ENCODE data around the gene CACNA1B. TPM values are rescaled to one million over a fixed set of nuclear protein-coding genes. Genes with fewer than 3 reads are reported as not detected.

Gene CACNA1B
- total RNA-seq, 1 experiment from 2014 or later = 7.8 TPM

DNA sequence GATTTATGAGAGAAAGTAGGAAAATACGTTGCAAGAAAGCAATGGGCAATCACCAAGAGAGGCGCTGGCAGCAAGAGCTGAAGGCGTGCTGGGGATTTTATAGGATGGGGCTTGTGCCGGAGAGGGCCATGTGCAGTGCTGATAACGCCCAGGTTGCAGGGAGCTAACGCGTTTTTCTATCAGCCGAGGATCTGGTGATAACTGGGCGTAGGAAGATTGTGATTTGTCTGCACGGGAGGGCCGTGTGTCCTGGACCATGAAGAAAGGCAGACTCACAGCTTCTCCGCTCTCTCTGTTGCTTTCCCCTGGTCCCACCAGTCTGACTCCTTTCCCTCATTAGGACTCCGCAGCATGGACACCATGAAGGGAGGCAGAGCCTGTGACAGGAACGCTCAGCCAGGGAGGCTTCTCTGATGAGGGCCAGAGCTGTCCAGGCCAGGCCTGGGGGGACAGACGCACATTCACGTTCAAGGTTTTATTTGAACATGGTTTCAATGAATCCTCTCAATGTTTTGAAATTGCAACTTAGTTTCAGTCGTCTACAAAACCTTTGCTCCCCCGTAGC, 11.9 kb upstream of the CACNA1B start:
- Histone ChIP-seq H3K27ac (ENCODE audit: insufficient read length, low read depth, low read length) (no peak overlapping the region), H3K56ac (ENCODE audit: insufficient read length, low read depth, low read length) (no peak overlapping the region), H3T11ph (ENCODE audit: low read length) (no peak overlapping the region), H3K9me3 (ENCODE audit: control insufficient read depth, low read depth, low read length) (no peaks in the 10 kb centered on the region), H2BK5ac (ENCODE audit: insufficient read length, low read length) (no peak overlapping the region), H3K14ac (ENCODE audit: insufficient read depth, low read length) (no peak overlapping the region), H4K20me1 (ENCODE audit: control insufficient read depth, insufficient read depth, insufficient read length) (no peaks in the 10 kb centered on the region), H3K9ac (ENCODE audit: extremely low read depth, insufficient read length, low read length) (no peak overlapping the region), H4K5ac (ENCODE audit: insufficient read length, low read depth, low read length) (no peak overlapping the region), H3K79me2 (ENCODE audit: insufficient read depth, low read length) (no peaks in the 10 kb centered on the region), H3K23ac (ENCODE audit: insufficient read length, low read depth, low read length) (no peak overlapping the region), H3K18ac (ENCODE audit: insufficient read length, low read depth, low read length) (no peak overlapping the region), H3K4me2 (ENCODE audit: insufficient read depth, insufficient read length, low read length) (no peak overlapping the region), H3K4ac (ENCODE audit: low read depth, low read length) (no peak overlapping the region), H2BK20ac (ENCODE audit: low read depth, low read length, poor library complexity, severe bottlenecking) (no peak overlapping the region), H3K27me3 (ENCODE audit: insufficient read depth, low read length) (no peaks in the 10 kb centered on the region), H4K91ac (ENCODE audit: insufficient read length, low read depth, low read length) (no peak overlapping the region), H2AFZ (ENCODE audit: low read length) (no peak overlapping the region), H2BK15ac (ENCODE audit: low read depth, low read length) (no peak overlapping the region), H3K23me2 (ENCODE audit: insufficient read length, low read depth, low read length, poor library complexity, severe bottlenecking) (no peaks in the 10 kb centered on the region), H2BK12ac (ENCODE audit: insufficient read length, low read depth, low read length) (no peak overlapping the region), H3K79me1 (ENCODE audit: insufficient read depth, low read depth, low read length, poor library complexity, severe bottlenecking) (no peaks in the 10 kb centered on the region), H4K8ac (replicated peaks; ENCODE audit: insufficient read length, low read depth, low read length) (no peak overlapping the region), H2BK120ac (ENCODE audit: low read depth, low read length, poor library complexity, severe bottlenecking) (no peak overlapping the region), H2AK5ac (ENCODE audit: insufficient read length, low read length) (no peak overlapping the region), H3K4me1 (ENCODE audit: insufficient read depth, low read length) (no peaks in the 10 kb centered on the region)
- no peak for TF ChIP-seq CTCF (conservative IDR thresholded peaks at IDR 0.05)
- Mint-ChIP-seq H3K36me3 (ENCODE audit: insufficient read depth in 1 of 3, low read depth in 3 of 3) (peaks cover under 1 to 3% (median 2%) of the 10 kb centered on the region in 3 experiments; a peak in 2 of 7 replicates), H3K9me3 (peaks cover 8 to 14% of the 10 kb centered on the region in 2 experiments; a peak in 4 of 5 replicates), H3K4me3 (no peak overlapping the region), H3K27me3 (ENCODE audit: low read depth) (peaks cover 5% of the 10 kb centered on the region), H3K4me1 (no peaks in the 10 kb centered on the region), H3K27ac (no peak overlapping the region)
- DNase-seq = no peak
- no CpG with 5 or more reads among the region's 18 CpGs for WGBS (ENCODE audit: extremely low coverage, insufficient read length, low lambda C conversion rate)
